Measurements from ENCODE around the gene PI16.
"Not testable (repeated sequence)": the region's sequence is repeated elsewhere in the genome, so short reads cannot be mapped to it uniquely, and the experiment has no call there.

PI16 gene

DNA sequence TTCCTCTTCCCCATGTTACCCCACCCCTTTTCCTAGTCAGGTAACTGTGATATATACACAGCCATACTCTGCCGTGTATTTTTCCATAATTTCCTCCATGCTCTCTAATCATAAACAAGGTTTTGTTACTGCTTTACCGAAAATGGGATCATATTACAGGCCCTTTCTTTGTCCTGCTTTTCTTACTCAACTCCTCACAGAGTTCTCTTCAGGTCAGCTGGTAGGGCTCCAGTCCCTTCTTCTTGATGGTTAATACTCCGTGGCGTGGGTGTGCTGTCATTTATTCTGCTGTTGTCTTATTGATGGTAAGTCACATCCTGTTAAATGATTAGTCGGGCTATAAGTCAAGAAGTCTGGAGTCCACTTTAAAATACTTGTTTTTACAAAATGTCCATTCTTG is 24.9 kb upstream of the PI16 start:
- DNase-seq: no peak

DNA sequence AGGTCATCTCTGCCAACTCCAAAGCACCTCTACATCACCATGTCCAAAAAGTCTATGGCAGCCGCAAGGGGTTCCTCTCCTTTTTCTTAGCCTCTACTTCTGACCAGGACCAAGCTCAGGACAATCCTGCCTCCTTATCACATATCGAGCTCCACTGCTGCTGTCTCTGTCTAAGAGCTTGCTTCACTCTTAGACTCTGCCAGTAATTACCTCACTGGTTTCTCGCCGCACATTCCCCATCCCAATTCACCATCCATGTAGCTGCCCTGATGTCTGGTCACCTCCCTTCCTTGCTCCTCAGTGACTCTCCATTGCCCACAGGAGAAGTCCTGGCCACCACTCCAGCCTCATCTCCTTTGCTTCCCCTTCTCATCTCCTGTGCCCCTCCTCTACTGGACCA is 24.1 kb upstream of the PI16 start:
- DNase-seq: no peak

DNA sequence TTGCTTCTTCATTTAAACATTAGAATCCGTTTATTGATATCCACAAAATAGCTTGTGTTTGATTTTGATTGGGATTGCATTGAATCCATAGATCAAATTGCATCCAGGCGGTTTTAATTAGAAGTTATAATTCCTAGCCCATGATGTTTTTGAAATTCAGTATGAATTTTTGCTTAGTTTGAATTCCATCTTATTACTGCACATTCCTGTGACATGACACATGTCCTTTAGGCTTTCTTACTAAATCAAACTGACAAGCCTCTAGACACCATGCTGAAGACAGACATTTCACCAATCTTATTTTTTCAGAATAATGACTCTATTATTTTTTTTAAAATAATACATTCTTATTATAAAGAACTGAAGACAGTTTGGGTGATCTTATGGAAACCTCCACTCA is 21.4 kb upstream of the PI16 start:
- DNase-seq: no peak

DNA sequence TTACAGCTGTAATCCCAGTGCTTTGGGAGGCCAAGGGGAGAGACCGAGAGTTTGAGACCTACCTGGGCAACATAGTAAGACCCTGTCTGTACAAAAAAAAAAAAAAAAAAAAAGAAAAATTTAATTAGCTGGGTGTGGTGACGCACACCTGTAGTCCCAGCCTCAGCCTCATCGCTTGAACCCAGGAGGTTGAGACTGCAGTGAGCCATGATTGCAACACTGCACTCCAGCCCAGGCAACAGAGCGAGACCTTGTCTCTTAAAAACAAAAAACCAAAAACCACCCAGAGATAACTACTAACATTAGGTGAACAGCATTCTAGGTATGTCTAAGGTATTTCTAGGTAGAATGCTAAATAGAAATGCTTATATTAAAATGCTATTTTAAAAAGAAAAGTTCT is 21.0 kb upstream of the PI16 start:
- DNase-seq: no peak

DNA sequence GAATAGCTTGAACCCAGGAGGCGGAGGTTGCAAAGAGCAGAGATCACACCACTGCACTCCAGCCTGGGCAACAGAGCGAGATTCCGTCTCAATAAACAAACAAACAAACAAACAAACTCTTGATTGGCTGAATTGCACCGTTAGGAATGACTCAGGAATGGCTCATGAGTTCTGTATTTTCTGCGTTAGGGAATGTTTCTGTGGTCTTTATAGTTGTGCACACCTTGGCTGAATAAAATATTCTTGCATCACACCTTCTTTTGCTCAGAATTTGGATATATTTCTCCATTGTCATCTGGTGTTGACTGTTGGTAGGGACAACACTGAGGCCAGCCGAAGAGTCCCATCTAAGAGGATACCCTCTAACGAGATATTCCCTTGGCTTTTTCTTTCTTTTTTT is 19.6 kb upstream of the PI16 start:
- DNase-seq: no peak

DNA sequence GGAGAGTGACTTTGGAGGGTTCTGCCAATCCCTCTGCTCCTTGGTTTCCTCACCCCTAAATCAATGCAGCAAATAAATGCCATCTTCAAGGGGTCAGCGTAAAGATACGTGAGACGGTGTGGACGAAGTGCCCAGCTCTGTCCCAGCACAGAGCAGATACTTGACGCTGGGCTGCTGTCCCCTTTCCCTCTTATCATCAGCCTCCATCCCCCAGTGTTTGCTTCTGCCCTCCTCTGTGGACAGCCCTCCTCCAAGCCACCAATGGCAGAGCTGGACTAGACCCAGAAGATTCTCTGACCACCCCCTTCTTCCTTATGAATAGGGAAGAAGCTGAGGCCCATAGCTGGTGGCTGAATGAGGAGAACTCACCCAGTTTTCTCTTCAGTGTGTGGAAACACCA is 17.7 kb upstream of the PI16 start:
- DNase-seq: no peak

DNA sequence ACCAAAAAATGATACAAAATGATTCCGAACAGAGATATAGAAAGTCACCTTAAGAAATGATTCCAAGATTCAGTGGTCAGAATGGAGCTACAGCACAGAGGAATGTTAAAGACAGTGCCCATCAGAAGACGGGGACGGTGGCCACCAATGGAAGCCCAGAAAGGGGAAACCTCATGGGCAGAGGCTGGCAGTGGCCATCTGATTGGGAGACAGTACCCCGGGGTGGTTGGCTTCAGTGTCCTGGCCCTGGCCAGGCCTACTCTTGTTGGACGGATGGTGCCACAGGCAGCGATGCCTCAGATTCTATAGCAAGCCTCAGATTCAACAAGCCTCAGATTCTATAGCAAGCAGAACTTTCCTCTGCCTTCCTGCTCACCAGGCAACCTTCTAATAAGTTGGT is 16.6 kb upstream of the PI16 start:
- DNase-seq: no peak

DNA sequence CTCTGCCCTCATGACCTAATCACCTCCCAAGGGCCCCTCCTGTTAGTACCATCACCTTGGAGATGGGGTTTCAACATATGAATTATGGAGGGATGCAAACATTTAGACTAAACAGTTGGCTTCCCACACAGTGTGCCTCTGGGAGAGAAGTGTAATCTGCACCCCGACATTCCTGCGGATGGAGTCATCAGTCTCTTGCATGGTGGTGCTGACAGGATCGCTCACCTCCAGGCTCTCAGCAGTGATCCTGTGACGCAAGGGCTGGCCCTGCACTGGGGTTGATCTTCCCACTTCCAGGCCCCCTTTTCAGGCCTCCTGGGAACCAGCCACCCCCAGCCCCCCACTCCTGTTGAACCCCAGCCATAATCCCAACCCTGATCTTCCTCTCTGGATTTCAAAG is 16.0 kb upstream of the PI16 start:
- no peak for DNase-seq

DNA sequence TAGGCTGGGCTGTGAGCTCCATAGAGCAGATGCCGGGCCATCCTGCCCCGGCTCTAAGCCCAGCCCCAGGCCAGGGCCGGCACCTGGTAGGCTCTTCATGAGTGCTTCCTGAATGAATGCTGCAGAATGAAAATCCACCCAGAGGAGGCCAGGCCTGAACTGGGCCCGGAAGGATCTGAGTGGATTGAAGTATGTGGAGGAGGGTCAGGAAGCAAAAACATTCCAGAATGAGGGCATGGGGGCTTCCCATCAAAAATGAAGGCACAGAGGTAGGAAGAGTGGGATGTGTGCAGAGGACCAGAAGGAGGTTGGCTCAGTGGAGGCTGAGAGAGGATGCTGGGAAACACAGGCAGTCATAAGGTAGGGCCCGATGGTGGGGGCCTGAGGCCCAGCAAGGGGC is 15.5 kb upstream of the PI16 start:
- not testable (repeated sequence) for DNase-seq

DNA sequence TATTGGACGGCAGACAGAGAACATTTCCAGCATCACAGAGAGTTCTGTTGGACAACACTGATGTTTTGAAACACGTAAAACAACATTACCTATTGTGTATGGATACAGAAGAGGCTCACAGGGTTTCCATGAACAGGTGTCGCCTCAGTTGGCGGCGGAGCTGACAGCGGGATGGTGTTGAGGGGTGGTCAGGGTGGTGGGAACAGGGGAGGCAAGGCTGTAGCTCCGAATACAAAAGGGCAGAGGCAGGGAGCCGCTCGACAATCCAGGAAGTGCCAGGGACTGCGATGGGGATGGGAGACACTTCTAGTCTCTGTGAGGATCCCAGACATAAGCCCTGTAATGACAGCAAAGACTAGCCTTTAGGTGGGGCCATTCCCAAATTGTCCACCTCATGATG is 14.5 kb upstream of the PI16 start:
- no peak for DNase-seq

DNA sequence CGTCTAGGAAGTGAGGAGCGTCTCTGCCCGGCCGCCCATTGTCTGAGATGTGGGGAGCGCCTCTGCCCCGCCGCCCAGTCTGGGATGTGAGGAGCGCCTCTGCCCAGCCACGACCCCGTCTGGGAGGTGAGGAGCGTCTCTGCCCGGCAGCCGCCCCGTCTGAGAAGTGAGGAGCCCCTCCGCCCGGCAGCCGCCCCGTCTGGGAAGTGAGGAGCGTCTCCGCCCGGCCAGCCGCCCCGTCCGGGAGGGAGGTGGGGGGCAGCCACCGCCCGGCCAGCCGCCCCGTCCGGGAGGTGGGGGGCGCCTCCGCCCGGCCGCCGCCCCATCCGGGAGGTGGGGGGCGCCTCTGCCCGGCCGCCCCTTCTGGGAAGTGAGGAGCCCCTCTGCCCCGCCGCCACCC is 13.0 kb upstream of the PI16 start:
- DNase-seq: not testable (repeated sequence)

DNA sequence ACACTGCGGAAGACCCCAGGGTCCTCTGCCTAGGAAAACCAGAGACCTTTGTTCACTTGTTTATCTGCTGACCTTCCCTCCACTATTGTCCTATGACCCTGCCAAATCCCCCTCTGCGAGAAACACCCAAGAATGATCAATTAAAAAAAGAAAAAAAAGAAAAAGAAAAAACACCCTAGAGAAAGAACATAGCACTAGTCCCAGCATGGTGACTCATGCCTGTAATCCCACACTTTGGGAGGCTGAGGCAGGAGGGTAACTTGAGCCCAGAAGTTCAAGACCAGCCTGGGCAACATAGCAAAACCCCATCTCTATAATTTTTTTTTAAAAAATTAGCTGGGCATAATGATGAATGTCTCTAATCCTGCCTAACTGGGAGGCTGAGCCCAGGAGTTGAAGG is 12.2 kb upstream of the PI16 start:
- DNase-seq: not testable (repeated sequence)

DNA sequence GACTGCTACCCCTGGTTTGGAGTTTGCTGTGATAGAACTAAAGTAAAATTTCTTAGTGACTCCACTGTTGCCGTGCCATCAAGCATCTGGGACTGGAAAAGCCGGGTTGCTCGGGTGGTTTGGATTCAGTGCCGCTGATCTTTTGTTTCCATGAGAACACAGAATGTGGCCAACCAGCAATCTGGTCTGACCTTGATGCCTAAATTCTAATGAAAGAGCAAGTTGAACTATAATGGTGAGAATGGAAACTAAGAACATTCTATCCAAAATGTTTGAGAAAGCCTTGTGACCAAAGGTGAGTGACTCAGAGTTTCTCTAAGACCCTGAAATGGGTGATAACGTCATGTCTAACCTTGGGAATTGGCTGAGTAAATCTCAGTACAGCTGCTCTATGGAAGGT is 9.9 kb upstream of the PI16 start:
- no peak for DNase-seq

DNA sequence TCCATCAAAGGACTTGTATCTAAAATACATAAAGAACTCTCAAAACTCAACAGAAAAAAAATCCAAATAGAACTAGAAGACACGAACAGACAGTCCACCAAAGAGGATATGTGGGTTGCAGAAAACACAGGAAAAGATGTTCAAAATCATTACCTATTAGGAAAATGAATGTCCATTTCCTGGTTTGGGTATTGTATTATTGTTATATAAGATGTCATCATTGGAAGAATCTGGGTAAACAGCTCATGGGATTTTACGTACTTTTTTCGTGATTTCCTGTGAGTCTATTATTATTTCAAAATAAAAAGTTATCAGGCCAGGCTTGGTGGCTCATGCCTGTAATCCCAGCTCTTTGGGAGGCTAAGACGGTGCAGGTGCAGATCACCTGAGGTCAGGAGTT is 9.2 kb upstream of the PI16 start:
- no peak for DNase-seq

DNA sequence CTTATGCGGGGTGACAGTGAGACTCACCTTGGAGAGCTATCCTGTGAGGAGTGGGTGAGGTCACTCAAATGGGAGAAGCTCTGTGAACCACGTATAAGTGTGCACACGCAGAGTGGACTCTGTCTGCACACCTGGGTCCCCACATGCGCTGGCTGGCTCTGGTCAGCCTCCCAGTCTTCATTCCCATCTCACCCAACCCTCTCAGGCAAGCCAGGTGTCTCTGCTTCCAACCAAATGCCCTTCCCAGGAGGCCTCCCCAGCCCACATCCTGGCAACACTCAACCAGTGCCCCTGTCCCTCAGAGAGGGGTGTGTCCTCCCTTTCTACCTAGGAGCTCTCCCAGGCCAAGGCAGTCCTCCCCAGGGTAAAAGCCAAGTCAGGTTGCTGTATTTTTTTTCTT is 8.0 kb upstream of the PI16 start:
- no peak for DNase-seq

DNA sequence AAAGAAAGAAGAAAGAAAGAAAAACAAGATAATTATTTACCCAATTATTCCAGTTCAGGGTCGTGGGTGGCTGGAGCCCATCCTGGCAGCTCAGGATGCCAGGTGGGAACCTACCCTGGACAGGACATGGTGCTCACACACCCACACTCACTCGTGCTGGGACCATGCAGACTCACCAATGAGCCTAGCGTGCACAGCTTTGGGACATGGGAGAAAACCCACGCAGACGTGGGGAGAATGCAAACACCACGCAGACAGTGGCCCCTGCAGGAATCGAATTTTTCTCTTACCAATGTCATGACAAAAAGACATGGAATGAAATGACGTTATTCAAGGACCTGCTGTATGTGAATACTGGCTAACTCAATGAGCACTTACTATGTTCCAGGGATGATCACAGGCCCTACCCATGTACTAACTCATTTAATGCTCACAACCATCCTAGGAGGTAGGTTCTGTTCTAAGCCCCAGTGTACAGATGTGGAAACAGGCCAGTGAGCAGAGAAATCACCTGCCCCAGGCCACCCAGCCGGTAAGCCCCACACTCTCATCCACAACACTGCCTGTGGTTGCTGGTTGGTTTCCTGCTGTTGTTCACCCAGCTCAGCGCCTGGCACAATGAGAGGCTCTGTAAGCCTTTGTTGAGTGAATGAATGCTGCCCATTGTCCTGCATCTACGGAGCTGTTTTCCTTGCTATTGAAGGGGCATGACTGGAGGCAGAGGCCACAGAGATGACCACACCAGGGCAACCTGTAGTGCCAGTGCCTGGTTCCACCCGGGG is 6.8 kb upstream of the PI16 start:
- DNase-seq: no peak

DNA sequence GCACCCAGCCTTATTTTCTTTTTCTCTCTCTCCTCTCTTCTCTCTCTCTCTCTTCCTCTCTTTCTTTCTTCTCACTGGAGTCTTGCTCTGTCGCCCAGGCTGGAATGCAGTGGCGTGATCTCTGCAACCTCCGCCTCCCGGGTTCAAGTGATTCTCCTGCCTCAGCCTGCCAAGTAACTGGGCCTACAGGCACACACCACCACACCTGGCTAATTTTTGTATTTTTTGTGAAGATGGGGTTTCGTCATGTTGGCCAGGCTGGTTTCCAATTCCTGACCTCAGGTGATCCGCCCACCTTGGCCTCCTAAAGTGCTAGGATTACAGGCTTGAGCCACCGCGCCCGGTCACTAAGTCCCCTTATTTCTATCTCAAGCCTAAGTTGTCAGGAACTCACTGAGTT is 5.5 kb upstream of the PI16 start:
- DNase-seq: not testable (repeated sequence)

DNA sequence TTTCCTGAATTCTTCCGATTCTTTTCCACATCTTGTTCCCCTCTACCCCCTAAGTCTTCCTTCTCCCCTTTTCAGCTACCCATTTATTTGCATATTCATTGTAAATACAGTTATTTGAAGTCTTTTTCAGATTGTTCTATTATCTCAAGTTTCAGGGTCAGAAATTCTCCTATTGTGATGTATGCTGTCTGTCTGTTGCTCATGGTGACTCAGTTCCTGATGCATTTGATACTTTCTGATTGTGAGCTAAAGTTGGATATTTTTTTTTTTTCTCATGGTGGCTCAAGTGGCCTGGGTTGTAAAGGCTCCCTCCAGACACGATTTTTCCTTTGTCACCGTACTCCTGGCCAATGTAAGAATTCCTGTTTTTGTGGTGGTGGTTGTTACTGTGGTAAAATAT is 4.9 kb upstream of the PI16 start:
- no peak for DNase-seq

DNA sequence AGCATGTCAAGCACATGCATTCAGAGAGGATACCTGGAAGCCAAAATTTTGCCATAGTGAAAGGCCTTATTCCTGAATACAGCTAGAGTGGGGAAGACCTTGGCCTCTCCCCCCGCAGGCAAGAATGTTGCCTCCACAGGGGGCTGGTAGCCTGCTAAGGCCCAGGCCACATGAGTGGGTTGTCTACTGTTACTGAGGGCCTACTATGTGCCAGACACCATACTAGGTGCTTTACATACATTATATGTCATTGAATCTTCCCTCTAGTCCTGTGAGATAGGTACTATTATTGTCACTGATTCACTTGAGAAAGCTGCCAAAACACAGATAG is 642 bp upstream of the PI16 start:
- no peak for DNase-seq

DNA sequence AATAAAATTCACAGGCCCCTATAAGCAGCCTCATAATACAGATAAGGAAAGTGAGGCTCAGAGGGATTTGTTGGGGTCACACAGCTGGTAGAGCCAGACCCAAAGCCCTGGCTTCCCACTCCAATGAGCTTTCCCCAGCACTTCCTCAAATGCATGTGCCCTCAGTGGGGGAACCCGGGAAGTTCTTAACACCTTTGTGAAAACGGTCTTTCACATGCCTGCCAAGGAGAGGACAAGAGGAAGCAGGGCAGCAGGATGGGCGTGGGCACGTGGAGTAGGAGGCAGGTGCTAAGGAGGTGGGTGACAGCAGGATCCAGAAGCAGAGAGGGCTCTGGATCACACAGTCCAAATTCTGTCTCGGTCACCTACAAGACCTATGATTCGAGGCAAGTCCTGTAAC is 598 bp downstream of the PI16 start:
- DNase-seq: no peak

DNA sequence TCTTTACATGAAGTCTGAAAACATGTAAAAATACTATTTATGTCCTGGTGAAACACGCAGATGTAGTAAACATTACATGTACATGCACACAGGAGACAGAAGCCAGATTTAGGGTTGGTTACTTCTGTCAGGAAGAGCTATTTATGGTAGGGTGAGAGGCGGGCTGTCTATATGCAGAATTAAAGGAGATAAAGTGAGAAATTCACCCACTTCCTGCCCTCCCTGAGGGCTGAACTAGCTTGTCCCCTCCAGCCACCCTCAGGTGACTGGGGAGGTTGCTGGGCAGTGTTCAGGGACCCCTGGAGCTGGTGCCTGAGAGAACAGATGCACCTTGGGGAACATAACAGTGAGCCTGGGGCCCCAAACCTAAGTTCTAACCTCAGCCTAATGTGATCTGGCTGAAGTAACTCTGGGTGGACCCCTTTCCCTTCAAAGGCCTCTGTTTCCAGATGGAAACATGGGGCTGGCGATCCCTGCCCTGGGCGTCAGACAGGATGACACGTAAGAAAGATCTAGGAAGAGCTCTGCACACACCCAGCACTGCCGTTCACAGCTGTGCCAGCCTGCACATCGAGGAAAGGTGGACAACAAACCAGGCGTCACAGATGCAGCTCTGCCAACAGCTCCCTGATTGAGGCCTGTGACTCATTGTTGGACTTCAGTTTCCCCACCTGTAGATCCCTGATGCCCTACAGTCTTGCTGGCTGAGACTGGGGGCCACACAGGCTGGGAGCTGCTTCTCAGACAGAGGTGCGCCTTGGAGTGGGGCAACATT is 1.3 kb downstream of the PI16 start:
- DNase-seq: no peak

DNA sequence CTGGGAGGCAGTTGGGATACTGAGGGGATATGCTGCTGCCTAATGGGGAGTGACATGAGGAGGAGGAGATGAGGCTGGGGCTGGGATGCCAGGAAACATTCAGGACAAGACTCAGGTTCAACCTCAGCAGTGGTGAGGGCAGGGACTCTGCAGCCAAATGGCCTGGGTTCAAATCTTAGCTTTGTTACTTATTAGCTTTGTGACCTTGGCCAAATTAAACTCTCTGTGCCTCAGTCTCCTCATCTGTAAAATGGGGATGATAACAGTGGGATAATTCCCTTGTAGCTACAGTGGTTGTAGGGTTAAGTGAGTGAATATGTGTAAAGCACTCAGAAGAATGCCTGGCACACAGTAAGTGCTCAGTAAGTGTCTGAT is 1.9 kb downstream of the PI16 start:
- no peak for DNase-seq

DNA sequence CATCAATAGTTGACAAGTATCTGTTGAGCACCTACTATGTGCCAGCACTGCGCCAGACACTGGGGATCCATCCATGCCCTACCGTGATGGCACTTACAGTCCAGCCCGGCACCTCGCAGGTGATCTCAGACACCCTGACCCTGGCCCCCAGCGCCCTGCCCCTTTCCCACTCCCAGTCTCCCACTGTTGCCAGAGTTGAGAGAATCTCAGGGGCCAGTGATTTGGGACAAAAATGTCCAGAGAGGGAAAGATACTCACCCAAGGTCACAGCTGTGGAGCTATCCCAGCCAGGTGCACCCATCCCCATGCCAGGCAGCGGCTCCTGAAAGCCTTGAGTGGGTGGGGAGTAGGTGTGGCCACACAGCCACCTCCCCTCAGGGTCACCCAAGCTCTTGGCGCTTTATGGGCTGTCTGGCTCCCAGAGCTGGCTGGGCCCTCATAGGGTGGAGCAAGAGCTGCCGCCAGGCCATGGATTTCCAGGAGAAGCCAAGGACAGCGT is 3.3 kb downstream of the PI16 start:
- no peak for DNase-seq

DNA sequence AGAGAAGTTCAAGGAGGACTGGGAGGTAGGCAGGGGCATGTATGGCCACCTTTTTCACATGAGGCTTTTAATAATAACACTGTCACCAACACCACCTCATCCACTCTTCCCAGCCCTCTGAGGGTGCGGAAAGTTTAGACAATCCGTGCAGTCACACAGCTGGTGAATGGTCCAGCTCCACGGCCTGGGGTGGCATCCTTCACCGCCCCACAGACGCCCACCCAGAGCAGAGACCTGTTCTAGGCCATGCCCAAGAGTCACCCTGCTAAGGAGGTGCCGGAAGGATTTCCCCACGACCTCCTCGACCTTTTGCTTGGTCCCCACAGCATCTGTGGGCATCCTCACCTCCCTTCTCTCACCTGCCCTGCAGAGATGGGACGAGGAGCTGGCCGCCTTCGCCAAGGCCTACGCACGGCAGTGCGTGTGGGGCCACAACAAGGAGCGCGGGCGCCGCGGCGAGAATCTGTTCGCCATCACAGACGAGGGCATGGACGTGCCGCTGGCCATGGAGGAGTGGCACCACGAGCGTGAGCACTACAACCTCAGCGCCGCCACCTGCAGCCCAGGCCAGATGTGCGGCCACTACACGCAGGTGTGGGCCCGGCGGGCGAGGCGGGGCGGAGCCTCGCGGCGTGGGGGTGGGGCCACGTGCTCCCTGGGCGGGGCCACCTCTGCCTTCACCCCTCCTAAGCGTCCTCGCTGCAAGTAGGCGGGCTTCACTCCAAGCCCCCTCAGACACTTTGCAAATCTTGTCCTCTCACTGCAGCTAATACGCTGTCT is 4.4 kb downstream of the PI16 start:
- no peak for DNase-seq

Measured in DMS53 (cell line).